RWPE2 (cell line): ENCODE data around the gene ARPC2.

Experiments
- ATAC-seq: fragments of 200-7000 bp; cut with Tn5 transposase; 3 replicates; pipeline ENCODE4 v1.9.1; 2021; ENCODE audit warnings: low read depth
- DNase-seq: peaks from one replicate; pipeline ENCODE4 v3.0.0-alpha.2; 2020; ENCODE audit warnings: low spot score
- H3K27ac ChIP-seq: fragments of 450-650 bp; 2 replicates; pipeline ENCODE4 v1.5.1; 2017; ENCODE audit warnings: mild to moderate bottlenecking; ENCODE audit not compliant: poor library complexity, severe bottlenecking
- H3K27me3 ChIP-seq: fragments of 250-450 bp; sonication (Bioruptor Pico); 2 replicates; pipeline ENCODE4 v1.5.1; 2021; ENCODE audit warnings: mild to moderate bottlenecking, moderate library complexity; ENCODE audit not compliant: insufficient read depth, poor library complexity, severe bottlenecking
- H3K36me3 ChIP-seq: fragments of 250-450 bp; sonication (Bioruptor Pico); 2 replicates; pipeline ENCODE4 v1.5.1; 2020; ENCODE audit warnings: low read depth, mild to moderate bottlenecking, moderate library complexity
- H3K4me1 ChIP-seq: fragments of 250-450 bp; sonication (Bioruptor Pico); 2 replicates; pipeline ENCODE4 v1.5.1; 2021; ENCODE audit warnings: mild to moderate bottlenecking, moderate library complexity; ENCODE audit not compliant: insufficient read depth, poor library complexity, severe bottlenecking
- H3K4me3 ChIP-seq: fragments of 250-450 bp; sonication (Bioruptor Pico); 2 replicates; pipeline ENCODE4 v1.5.1; 2021; ENCODE audit warnings: mild to moderate bottlenecking, moderate library complexity; ENCODE audit not compliant: severe bottlenecking
- H3K9me3 ChIP-seq: fragments of 250-450 bp; sonication (Bioruptor Pico); 2 replicates; pipeline ENCODE4 v1.5.1; 2021; ENCODE audit warnings: mild to moderate bottlenecking, moderate library complexity; ENCODE audit not compliant: severe bottlenecking
- CTCF ChIP-seq: fragments of 450-650 bp; IDR thresholded peaks from one replicate; pipeline ENCODE4 v1.5.1; 2017; ENCODE audit warnings: mild to moderate bottlenecking, moderate library complexity; ENCODE audit not compliant: poor library complexity, severe bottlenecking

The ARPC2 gene

GRCh38 chr2:218255446-218255845 is 38.5 kb downstream of the ARPC2 start:
- Histone ChIP-seq H3K27ac (no peak overlapping the region), H3K27me3 (no peaks in the 10 kb centered on the region), H3K4me1 (no peaks in the 10 kb centered on the region), H3K36me3 (peaks cover 61% of the 10 kb centered on the region), H3K9me3 (no peaks in the 10 kb centered on the region), H3K4me3 (no peak overlapping the region)
- no peak for TF ChIP-seq CTCF
- DNase-seq (no peak), ATAC-seq (no peak)

- Histone ChIP-seq H3K4me3 (no peak overlapping the region), H3K9me3 (no peaks in the 10 kb centered on the region), H3K27me3 (no peaks in the 10 kb centered on the region), H3K4me1 (no peaks in the 10 kb centered on the region), H3K36me3 (peaks cover 48% of the 10 kb centered on the region), H3K27ac (peak overlapping the region; percentile 11)
- no peak for ATAC-seq
- TF ChIP-seq CTCF, result no peak
- DNase-seq, result no peak
These were observed 39.8 kb downstream of the ARPC2 start for GRCh38 chr2:218256612-218257350.

GRCh38 chr2:218257390-218257981 is 40.5 kb downstream of the ARPC2 start:
- H3K36me3 ChIP-seq, result peaks cover 41% of the 10 kb centered on the region
- TF ChIP-seq CTCF, result peak; percentile 65
- no peaks in the 10 kb centered on the region for H3K9me3 ChIP-seq
- no peaks in the 10 kb centered on the region for H3K4me1 ChIP-seq
- ATAC-seq, result no peak
- no peak overlapping the region for H3K4me3 ChIP-seq
- peak overlapping the region; percentile 11 for H3K27ac ChIP-seq
- DNase-seq, result no peak
- no peaks in the 10 kb centered on the region for H3K27me3 ChIP-seq

GRCh38 chr2:218259099-218259961 is 42.3 kb downstream of the ARPC2 start:
- H3K27ac ChIP-seq, result no peak overlapping the region
- H3K36me3 ChIP-seq, result peaks cover 22% of the 10 kb centered on the region
- H3K9me3 ChIP-seq, result no peaks in the 10 kb centered on the region
- H3K4me3 ChIP-seq, result no peak overlapping the region
- no peak for DNase-seq
- ATAC-seq, result peak; percentile 40
- no peaks in the 10 kb centered on the region for H3K4me1 ChIP-seq
- no peak for TF ChIP-seq CTCF
- H3K27me3 ChIP-seq, result no peaks in the 10 kb centered on the region
